ENCODE data around the gene CLSTN2.

GRCh38 chr3:140164156-140164555, 229.2 kb downstream of the CLSTN2 start:
- no peak for TF ChIP-seq TAF1 (IDR thresholded peaks at IDR 0.05; ENCODE audit: borderline replicate concordance, insufficient read depth, low read length)
- TF ChIP-seq POLR2AphosphoS5 (IDR thresholded peaks at IDR 0.05; ENCODE audit: low read depth, low read length), result no peak
- no peak for TF ChIP-seq FOXP2 (optimal IDR thresholded peaks at IDR 0.05; ENCODE audit: borderline replicate concordance, extremely low read depth, extremely low read length, insufficient read depth)
- no peak for TF ChIP-seq REST (IDR thresholded peaks at IDR 0.05; ENCODE audit: insufficient read depth in 1 of 2, low read depth in 2 of 2, low read length in 2 of 2)
- no peak for TF ChIP-seq SIN3A (IDR thresholded peaks at IDR 0.05; ENCODE audit: borderline replicate concordance, insufficient read depth, low read length)
